GM23338 (cell line): ENCODE results near the gene NEO1. TPM values are rescaled to one million over a fixed set of nuclear protein-coding genes. Genes with fewer than 3 reads are reported as not detected.

Experiments used
- ATAC-seq: fragments of 200-7000 bp; cut with Tn5 transposase; 3 replicates; pipeline ENCODE4 v1.9.1; 2020
- DNase-seq: peaks from one replicate; pipeline ENCODE4 v3.0.0-alpha.2; 2015; ENCODE audit warnings: low spot score
- H2AFZ ChIP-seq: fragments of 200-600 bp; sonication (generic); 2 replicates; pipeline ENCODE4 v1.8.0; 2016; ENCODE audit warnings: antibody characterized with exemption, mild to moderate bottlenecking, moderate library complexity
- H3F3A ChIP-seq: fragments of 200-600 bp; sonication (generic); replicated peaks from 2 replicates; pipeline ENCODE4 v1.8.0; 2017; ENCODE audit warnings: antibody characterized with exemption, mixed run types, low read depth
- H3K27ac ChIP-seq: fragments of 200-600 bp; sonication (generic); 2 replicates; pipeline ENCODE4 v1.6.1; 2016; ENCODE audit warnings: low read depth
- H3K27me3 ChIP-seq: fragments of 200-600 bp; sonication (generic); 2 replicates; pipeline ENCODE4 v1.8.0; 2016; ENCODE audit warnings: mild to moderate bottlenecking, mixed run types, moderate library complexity; ENCODE audit not compliant: insufficient read depth
- H3K36me3 ChIP-seq: fragments of 200-600 bp; sonication (generic); 2 replicates; pipeline ENCODE4 v1.8.0; 2016; ENCODE audit warnings: mild to moderate bottlenecking; ENCODE audit not compliant: insufficient read depth
- H3K4me1 ChIP-seq: fragments of 200-600 bp; sonication (generic); 2 replicates; pipeline ENCODE4 v1.8.0; 2016; ENCODE audit warnings: mild to moderate bottlenecking, moderate library complexity; ENCODE audit not compliant: insufficient read depth
- H3K4me2 ChIP-seq: fragments of 200-600 bp; sonication (generic); 2 replicates; pipeline ENCODE4 v1.7.1; 2017; ENCODE audit warnings: mixed run types
- H3K4me3 ChIP-seq: fragments of 200-600 bp; sonication (generic); 2 replicates; pipeline ENCODE4 v1.6.1; 2016; ENCODE audit warnings: mixed run types
- H3K79me2 ChIP-seq: fragments of 200-600 bp; sonication (generic); replicated peaks from 2 replicates; pipeline ENCODE4 v1.8.0; 2017; ENCODE audit warnings: mild to moderate bottlenecking; ENCODE audit not compliant: insufficient read depth
- H3K9me2 ChIP-seq: fragments of 200-600 bp; sonication (generic); 2 replicates; pipeline ENCODE4 v1.8.0; 2017; ENCODE audit not compliant: insufficient read depth
- H4K20me1 ChIP-seq: fragments of 200-600 bp; sonication (generic); replicated peaks from 2 replicates; pipeline ENCODE4 v1.8.0; 2017; ENCODE audit warnings: mild to moderate bottlenecking; ENCODE audit not compliant: insufficient read depth
- H3K27ac Mint-ChIP-seq: 2 replicates; pipeline ENCODE4 v1.8.0; 2020; ENCODE audit warnings: inconsistent platforms, mild to moderate bottlenecking, moderate library complexity, mixed read lengths
- H3K27me3 Mint-ChIP-seq: 3 replicates; pipeline ENCODE4 v1.8.0; 2022; ENCODE audit warnings: low read depth, mild to moderate bottlenecking, moderate library complexity, mixed read lengths, inconsistent platforms; ENCODE audit not compliant: insufficient read depth, poor library complexity
- H3K36me3 Mint-ChIP-seq: 3 replicates; pipeline ENCODE4 v1.8.0; 2021; ENCODE audit warnings: low read depth, mild to moderate bottlenecking, inconsistent platforms, moderate library complexity, mixed read lengths
- H3K4me1 Mint-ChIP-seq: 3 replicates; pipeline ENCODE4 v1.8.0; 2020; ENCODE audit warnings: mild to moderate bottlenecking, inconsistent platforms, mixed read lengths
- H3K4me3 Mint-ChIP-seq: 3 replicates; pipeline ENCODE4 v1.8.0; 2021; ENCODE audit warnings: moderate library complexity, mild to moderate bottlenecking, inconsistent platforms, mixed read lengths
- H3K9me3 Mint-ChIP-seq: 3 replicates; pipeline ENCODE4 v1.8.0; 2020; ENCODE audit warnings: moderate library complexity, mild to moderate bottlenecking, inconsistent platforms, mixed read lengths
- CREB1 ChIP-seq: fragments of 250-450 bp; sonication (Bioruptor Pico); IDR thresholded peaks from 2 replicates; pipeline ENCODE4 v1.5.0; 2020; ENCODE audit warnings: low read depth, mild to moderate bottlenecking, moderate library complexity
- CTCF ChIP-seq, 2 experiments: fragments of 200-600 bp in 1 of 2; sonication (generic) in 1 of 2; conservative IDR thresholded peaks; 2 replicates each; pipeline versions ENCODE4 v1.5.1 to v1.6.1; 2016 to 2017; ENCODE audit warnings: antibody characterized with exemption in 2 of 2, low read depth in 2 of 2, mild to moderate bottlenecking in 2 of 2, moderate library complexity in 1 of 2
- ETS1 ChIP-seq: IDR thresholded peaks from 2 replicates; pipeline ENCODE4 v1.6.1; 2016; ENCODE audit warnings: antibody characterized with exemption
- JUNB ChIP-seq: IDR thresholded peaks from one replicate; pipeline ENCODE4 v1.6.1; 2016; ENCODE audit warnings: antibody characterized with exemption; ENCODE audit not compliant: unreplicated experiment
- NANOG ChIP-seq: IDR thresholded peaks from 2 replicates; pipeline ENCODE4 v1.6.1; 2016; ENCODE audit warnings: antibody characterized with exemption, borderline replicate concordance
- POLR2AphosphoS5 ChIP-seq: IDR thresholded peaks from 2 replicates; pipeline ENCODE4 v1.6.1; 2016; ENCODE audit warnings: antibody characterized with exemption, low read depth
- REST ChIP-seq: IDR thresholded peaks from one replicate; pipeline ENCODE4 v1.6.1; 2018; ENCODE audit warnings: antibody characterized with exemption; ENCODE audit not compliant: unreplicated experiment
- STAT1 ChIP-seq: IDR thresholded peaks from one replicate; pipeline ENCODE4 v1.6.1; 2016; ENCODE audit warnings: antibody characterized with exemption; ENCODE audit not compliant: unreplicated experiment
- ZNF114 ChIP-seq: fragments of 250-450 bp; sonication (Bioruptor Pico); IDR thresholded peaks from 2 replicates; pipeline ENCODE4 v1.5.0; 2020; ENCODE audit warnings: mild to moderate bottlenecking, moderate library complexity
- ZNF331 ChIP-seq: fragments of 250-450 bp; sonication (Bioruptor Pico); IDR thresholded peaks from 2 replicates; pipeline ENCODE4 v1.5.0; 2020; ENCODE audit warnings: low read depth, mild to moderate bottlenecking, moderate library complexity
- polyA plus RNA-seq: library from polyadenylated mRNA; unstranded; fragments of >200 nt; fragmentation: Nextera tagmentation; extraction: Ambion mirVana; gene quantifications from 2 replicates; pipeline ENCODE4 v1.2.1, GENCODE V29; 2016
- total RNA-seq: library from RNA; depleted of rRNA; stranded (reverse); fragments of >200 nt; shearing (Covaris generic); gene quantifications from 2 replicates; pipeline ENCODE4 v1.2.3, GENCODE V29; 2014

NEO1 gene
- total and polyA plus RNA-seq, 2 experiments from 2014 or later: 8.4 to 45.8 TPM

GRCh38 chr15:73017987-73018386 is 34.3 kb upstream of the NEO1 start:
- Histone ChIP-seq H3K79me2 (no peaks in the 10 kb centered on the region), H3K27ac (no peak overlapping the region), H2AFZ (peak overlapping the region; percentile 72; the same call in 1 of the 2 replicates), H3K4me1 (peaks cover 52% of the 10 kb centered on the region), H3K4me2 (no peak overlapping the region), H3K4me3 (no peak overlapping the region), H3F3A (no peaks in the 10 kb centered on the region), H3K9me2 (peaks cover 15% of the 10 kb centered on the region), H4K20me1 (no peaks in the 10 kb centered on the region), H3K27me3 (no peaks in the 10 kb centered on the region), H3K36me3 (no peaks in the 10 kb centered on the region)
- ATAC-seq (no peak), DNase-seq (no peak)
- H3K4me3 Mint-ChIP-seq: no peak overlapping the region
- H3K9me3 Mint-ChIP-seq: no peaks in the 10 kb centered on the region
- TF ChIP-seq ZNF331 (CRISPR knock-in tag): no peak
- TF ChIP-seq ETS1: no peak
- TF ChIP-seq CREB1 (CRISPR knock-in tag): no peak
- TF ChIP-seq POLR2AphosphoS5: no peak
- H3K27me3 Mint-ChIP-seq: peaks cover 7% of the 10 kb centered on the region
- H3K27ac Mint-ChIP-seq: no peak overlapping the region
- no peaks in the 10 kb centered on the region for H3K36me3 Mint-ChIP-seq
- peaks cover 54% of the 10 kb centered on the region for H3K4me1 Mint-ChIP-seq

- Mint-ChIP-seq H3K4me1 (peaks cover 54% of the 10 kb centered on the region), H3K27ac (no peak overlapping the region), H3K4me3 (no peak overlapping the region), H3K27me3 (peaks cover 7% of the 10 kb centered on the region), H3K36me3 (no peaks in the 10 kb centered on the region), H3K9me3 (no peaks in the 10 kb centered on the region)
- Histone ChIP-seq H3K27me3 (no peaks in the 10 kb centered on the region), H3K4me1 (peaks cover 52% of the 10 kb centered on the region), H2AFZ (peak overlapping the region; percentile 45; the same call in 1 of the 2 replicates), H3K79me2 (no peaks in the 10 kb centered on the region), H3F3A (no peaks in the 10 kb centered on the region), H3K4me2 (no peak overlapping the region), H4K20me1 (no peaks in the 10 kb centered on the region), H3K27ac (no peak overlapping the region), H3K36me3 (no peaks in the 10 kb centered on the region), H3K4me3 (no peak overlapping the region), H3K9me2 (peaks cover 15% of the 10 kb centered on the region)
- DNase-seq: no peak
- ATAC-seq: no peak
- TF ChIP-seq CTCF (conservative IDR thresholded peaks at IDR 0.05; ENCODE audit: low read depth in 2 of 2) (no peak), JUNB (no peak), ZNF114 (CRISPR knock-in tag) (no peak), NANOG (no peak), STAT1 (no peak), REST (no peak), ZNF331 (CRISPR knock-in tag) (no peak), ETS1 (no peak)
Measured at GRCh38 chr15:73019154-73019553, 33.1 kb upstream of the NEO1 start.
